K562 (cell line): Measurements from ENCODE around the gene CNNM3. TPM values are rescaled to one million over a fixed set of nuclear protein-coding genes. Genes with fewer than 3 reads are reported as not detected.
A peak's percentile ranks its signal among the peaks of the same experiment; 100 is the strongest.

Source experiments
- CHD1 ChIP-seq: fragments of 200-600 bp; sonication (generic); IDR thresholded peaks from one replicate; pipeline ENCODE4 v1.6.1; 2012; ENCODE audit warnings: mild to moderate bottlenecking, moderate library complexity, low read length, inconsistent platforms
- CXXC5 ChIP-seq: fragments of 250-450 bp; sonication (Bioruptor Pico); IDR thresholded peaks from 2 replicates; pipeline ENCODE4 v1.8.0; 2022; ENCODE audit warnings: inconsistent platforms, mild to moderate bottlenecking, moderate library complexity
- HNRNPLL ChIP-seq: fragments of 200-400 bp; formaldehyde crosslinking; IDR thresholded peaks from 2 replicates; pipeline ENCODE4 v1.6.1; 2017; ENCODE audit warnings: low read length, low read depth, mild to moderate bottlenecking; ENCODE audit not compliant: poor library complexity, severe bottlenecking
- SIN3A ChIP-seq, 2 experiments: fragments of 150-350 bp in 1 of 2; IDR thresholded peaks; 2 replicates each; pipeline ENCODE4 v1.6.1; 2011 to 2016; ENCODE audit warnings: borderline replicate concordance in 2 of 2, low read depth in 2 of 2, low read length in 2 of 2, mild to moderate bottlenecking in 2 of 2, moderate library complexity in 2 of 2; ENCODE audit not compliant: control insufficient read depth in 1 of 2
- TEAD4 ChIP-seq, 2 experiments: sonication (generic) in 1 of 2; formaldehyde crosslinking in 1 of 2; IDR thresholded peaks; 2 replicates each; pipeline versions ENCODE4 v1.6.1 to v1.8.0; 2012 to 2022; ENCODE audit warnings: borderline replicate concordance in 1 of 2, inconsistent platforms in 1 of 2, low read length in 1 of 2, mild to moderate bottlenecking in 1 of 2, missing genetic modification reagents in 1 of 2
- VEZF1 ChIP-seq: fragments of 200-800 bp; sonication (Bioruptor generic); IDR thresholded peaks from 2 replicates; pipeline ENCODE4 v1.6.1; 2017; ENCODE audit warnings: missing genetic modification characterization, missing compliant biosample characterization
- ZBTB11 ChIP-seq, 3 experiments: fragments of 200-800 bp in 1 of 3; fragments of 250-450 bp in 1 of 3; fragments of 450-650 bp in 1 of 3; sonication (Bioruptor Pico) in 1 of 3; sonication (Bioruptor generic) in 1 of 3; formaldehyde crosslinking in 1 of 3; IDR thresholded peaks; 2 replicates each; pipeline versions ENCODE4 v1.6.1 to v1.8.0; 2016 to 2022; ENCODE audit warnings: mild to moderate bottlenecking in 2 of 3, missing genetic modification characterization in 2 of 3, missing compliant biosample characterization in 1 of 3, moderate library complexity in 1 of 3
- ZBTB40 ChIP-seq, 2 experiments: fragments of 450-650 bp in 1 of 2; sonication (generic) in 1 of 2; formaldehyde crosslinking in 1 of 2; IDR thresholded peaks; 2 replicates each; pipeline versions ENCODE4 v1.7.1 to v1.9.0; 2016 to 2022; ENCODE audit warnings: inconsistent platforms in 1 of 2, mild to moderate bottlenecking in 1 of 2, missing genetic modification reagents in 1 of 2
- ZKSCAN1 ChIP-seq: fragments of 150-350 bp; IDR thresholded peaks from 2 replicates; pipeline ENCODE4 v1.6.1; 2016; ENCODE audit warnings: low read depth, low read length
- polyA plus RNA-seq, 8 experiments: library from polyadenylated mRNA; depleted of rRNA in 4 of 8; stranded (reverse) in 5 of 8; unstranded in 3 of 8; fragments of >200 nt; fragmentation: Nextera tagmentation in 2 of 8; fragmentation: Illumina TruSeq in 1 of 8; extraction: Ambion mirVana in 2 of 8; extraction: Trizol in 1 of 8; gene quantifications; 2 replicates each; pipeline versions ENCODE4 v1.2.1 to v1.2.3, GENCODE V29; 2011 to 2014; ENCODE audit warnings: inconsistent platforms in 1 of 8, missing spikeins in 1 of 8
- total RNA-seq, 7 experiments: library from RNA; depleted of rRNA in 6 of 7; stranded (reverse); fragments of >200 nt in 6 of 7; fragmentation: Illumina TruSeq in 2 of 7; extraction: Trizol in 2 of 7; gene quantifications; 2 replicates each; pipeline versions ENCODE4 v1.2.1 to v1.2.3, GENCODE V29; 2011 to 2021; ENCODE audit warnings: low replicate concordance in 1 of 7

Gene CNNM3
- total and polyA plus RNA-seq, 9 of the 15 experiments (the other 6 are each of a cell fraction or from before 2014, with no cell fraction given) = 1.4 to 16.9 (median 6.5) TPM

GRCh38 chr2:96869822-96870625, 54.0 kb downstream of the CNNM3 start, which contains the start of gene SEMA4C (continued):
- TF ChIP-seq ZBTB40 (IDR thresholded peaks at IDR 0.05) = 0 out of 2 replicates have a peak, but pooled peaks have one; percentile 21
- TF ChIP-seq ZBTB40 (CRISPR knock-in tag; IDR thresholded peaks at IDR 0.05) = no peak
- TF ChIP-seq TEAD4 (IDR thresholded peaks at IDR 0.05; ENCODE audit: low read length) = no peak
- TF ChIP-seq TEAD4 (CRISPR knock-in tag; IDR thresholded peaks at IDR 0.05; ENCODE audit: borderline replicate concordance) = no peak
- TF ChIP-seq CHD1 = peak; percentile 50
- TF ChIP-seq HNRNPLL = no peak
- peak in 1 of 3 experiments; percentile 14; a peak in 1 of 6 replicates for TF ChIP-seq ZBTB11 (CRISPR knock-in tag; IDR thresholded peaks at IDR 0.05)
- peak; percentile 59 for TF ChIP-seq CXXC5 (CRISPR knock-in tag)
- peak; percentile 94 for TF ChIP-seq VEZF1
- TF ChIP-seq SIN3A (IDR thresholded peaks at IDR 0.05; ENCODE audit: borderline replicate concordance in 2 of 2, control insufficient read depth in 1 of 2, low read depth in 2 of 2, low read length in 2 of 2) = peak in 1 of 2 experiments; percentile 52; a peak in 1 of 4 replicates
- no peak for TF ChIP-seq ZKSCAN1
